ENCODE data around the gene PRICKLE2. TPM values are rescaled to one million over a fixed set of nuclear protein-coding genes. Genes with fewer than 3 reads are reported as not detected.

PRICKLE2 gene
- polyA plus RNA-seq, 3 donors = not detected

DNA sequence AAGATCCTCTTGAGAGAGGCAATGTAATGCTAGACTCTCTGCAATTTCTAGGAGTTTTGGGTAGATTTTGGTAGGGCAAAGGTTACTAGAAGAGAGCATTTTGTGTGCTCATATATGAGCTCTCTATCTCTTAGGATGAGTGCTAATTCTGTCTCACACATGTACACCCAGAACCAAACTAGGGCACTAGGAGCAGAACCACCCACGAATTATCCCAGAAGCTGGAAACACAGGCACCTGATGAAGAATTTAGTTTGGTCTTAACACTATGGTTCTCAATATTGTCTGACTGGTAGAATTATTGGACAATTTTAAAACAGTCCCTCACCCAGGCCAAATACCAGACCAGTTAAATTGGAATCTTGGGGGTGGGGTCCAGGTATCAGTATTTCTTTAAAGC, 94.8 kb downstream of the PRICKLE2 start:
- H3K36me3 ChIP-seq (replicated peaks in 1 of 2; ENCODE audit: control insufficient read depth in 1 of 2, insufficient read depth in 2 of 2, low read length in 2 of 2) = no peaks in the 10 kb centered on the region
- Mint-ChIP-seq H3K9me3 (peaks cover 2 to 12% (median 3%) of the 10 kb centered on the region in 7 donors), H3K27ac (no peak overlapping the region), H3K4me3 (no peak overlapping the region), H3K4me1 (no peaks in the 10 kb centered on the region), H3K36me3 (no peaks in the 10 kb centered on the region), H3K27me3 (ENCODE audit: low read depth in 3 of 3) (peaks cover 0 to 2% (median 2%) of the 10 kb centered on the region in 3 donors)
- no CpG with 5 or more reads among the region's 1 CpG for WGBS (ENCODE audit: insufficient coverage)
- TF ChIP-seq, protein P1, sequence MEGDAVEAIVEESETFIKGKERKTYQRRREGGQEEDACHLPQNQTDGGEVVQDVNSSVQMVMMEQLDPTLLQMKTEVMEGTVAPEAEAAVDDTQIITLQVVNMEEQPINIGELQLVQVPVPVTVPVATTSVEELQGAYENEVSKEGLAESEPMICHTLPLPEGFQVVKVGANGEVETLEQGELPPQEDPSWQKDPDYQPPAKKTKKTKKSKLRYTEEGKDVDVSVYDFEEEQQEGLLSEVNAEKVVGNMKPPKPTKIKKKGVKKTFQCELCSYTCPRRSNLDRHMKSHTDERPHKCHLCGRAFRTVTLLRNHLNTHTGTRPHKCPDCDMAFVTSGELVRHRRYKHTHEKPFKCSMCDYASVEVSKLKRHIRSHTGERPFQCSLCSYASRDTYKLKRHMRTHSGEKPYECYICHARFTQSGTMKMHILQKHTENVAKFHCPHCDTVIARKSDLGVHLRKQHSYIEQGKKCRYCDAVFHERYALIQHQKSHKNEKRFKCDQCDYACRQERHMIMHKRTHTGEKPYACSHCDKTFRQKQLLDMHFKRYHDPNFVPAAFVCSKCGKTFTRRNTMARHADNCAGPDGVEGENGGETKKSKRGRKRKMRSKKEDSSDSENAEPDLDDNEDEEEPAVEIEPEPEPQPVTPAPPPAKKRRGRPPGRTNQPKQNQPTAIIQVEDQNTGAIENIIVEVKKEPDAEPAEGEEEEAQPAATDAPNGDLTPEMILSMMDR (IDR thresholded peaks at IDR 0.05) = no peak
- H3K4me2 ChIP-seq (replicated peaks; ENCODE audit: extremely low read depth, low read length, poor library complexity, severe bottlenecking) = no peak overlapping the region
- H3K79me2 ChIP-seq (ENCODE audit: insufficient read depth, low read length) = no peaks in the 10 kb centered on the region
- H2AFZ ChIP-seq (ENCODE audit: insufficient read depth, low read depth, low read length, poor library complexity, severe bottlenecking) = no peak overlapping the region
- no peak for DNase-seq
- no peak overlapping the region for H3K4me3 ChIP-seq (replicated peaks in 1 of 3; ENCODE audit: low read depth in 2 of 3, low read length in 3 of 3)
- H3K9ac ChIP-seq (ENCODE audit: insufficient read depth, low read length, poor library complexity, severe bottlenecking) = no peak overlapping the region
- peaks cover 0 to 3% of the 10 kb centered on the region in 2 donors for H3K9me3 ChIP-seq (replicated peaks in 1 of 2; ENCODE audit: control insufficient read depth in 1 of 2, insufficient read depth in 1 of 2, low read length in 2 of 2)
- no peak overlapping the region for H3K27ac ChIP-seq (ENCODE audit: low read depth in 1 of 2, low read length in 2 of 2)
- intact Hi-C loops (cut with micrococcal nuclease) = no loop called here
- no peaks in the 10 kb centered on the region for H4K20me1 ChIP-seq (ENCODE audit: insufficient read depth, low read length)
- peaks cover 0 to 2% of the 10 kb centered on the region in 2 donors for H3K27me3 ChIP-seq (ENCODE audit: control insufficient read depth in 2 of 2, insufficient read depth in 2 of 2, low read length in 2 of 2)
- H3K4me1 ChIP-seq (ENCODE audit: control insufficient read depth in 1 of 2, insufficient read depth in 2 of 2, low read length in 2 of 2) = no peaks in the 10 kb centered on the region

DNA sequence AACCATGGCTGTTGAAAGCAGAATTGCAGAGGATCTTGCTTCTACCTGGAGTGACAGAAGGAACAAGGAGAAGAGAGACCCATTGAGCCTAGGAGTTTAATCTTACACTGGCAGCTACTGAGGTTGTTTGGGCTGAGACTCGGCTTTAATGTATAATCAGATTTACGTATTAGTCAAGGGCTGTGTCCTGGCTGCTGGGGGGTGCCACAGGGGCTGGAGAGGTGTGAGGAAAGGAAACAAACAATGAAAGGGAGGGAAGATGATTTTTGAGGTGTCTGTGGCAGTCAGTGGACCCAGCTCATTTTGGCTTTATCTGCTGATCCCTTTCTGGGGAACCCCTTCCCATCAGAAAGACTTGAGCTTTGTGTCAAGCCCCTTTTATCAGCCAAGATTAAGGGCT, 95.7 kb downstream of the PRICKLE2 start:
- DNase-seq = no peak
- no peaks in the 10 kb centered on the region for H3K4me1 ChIP-seq (ENCODE audit: control insufficient read depth in 1 of 2, insufficient read depth in 2 of 2, low read length in 2 of 2)
- no peaks in the 10 kb centered on the region for H3K4me1 Mint-ChIP-seq
- no peak overlapping the region for H3K27ac Mint-ChIP-seq
- H3K79me2 ChIP-seq (ENCODE audit: insufficient read depth, low read length) = no peaks in the 10 kb centered on the region
- intact Hi-C loops (cut with micrococcal nuclease) = no loop called here
- TF ChIP-seq, protein P1 (IDR thresholded peaks at IDR 0.05) = no peak
- H4K20me1 ChIP-seq (ENCODE audit: insufficient read depth, low read length) = no peaks in the 10 kb centered on the region
- no peak overlapping the region for H3K4me3 Mint-ChIP-seq
- no peak overlapping the region for H3K9ac ChIP-seq (ENCODE audit: insufficient read depth, low read length, poor library complexity, severe bottlenecking)
- H3K36me3 Mint-ChIP-seq = no peaks in the 10 kb centered on the region
- no peak overlapping the region for H3K27ac ChIP-seq (ENCODE audit: low read depth in 1 of 2, low read length in 2 of 2)
- H3K27me3 Mint-ChIP-seq (ENCODE audit: low read depth in 3 of 3) = peaks cover 0 to 2% (median 2%) of the 10 kb centered on the region in 3 donors
- H3K4me2 ChIP-seq (replicated peaks; ENCODE audit: extremely low read depth, low read length, poor library complexity, severe bottlenecking) = no peak overlapping the region
- peaks cover 0 to 3% of the 10 kb centered on the region in 2 donors for H3K9me3 ChIP-seq (replicated peaks in 1 of 2; ENCODE audit: control insufficient read depth in 1 of 2, insufficient read depth in 1 of 2, low read length in 2 of 2)
- H2AFZ ChIP-seq (ENCODE audit: insufficient read depth, low read depth, low read length, poor library complexity, severe bottlenecking) = no peak overlapping the region
- 80% methylated on average over 2 of the region's 2 CpGs for WGBS (ENCODE audit: insufficient coverage)
- peaks cover 0 to 2% of the 10 kb centered on the region in 2 donors for H3K27me3 ChIP-seq (ENCODE audit: control insufficient read depth in 2 of 2, insufficient read depth in 2 of 2, low read length in 2 of 2)
- no peak overlapping the region for H3K4me3 ChIP-seq (replicated peaks in 1 of 3; ENCODE audit: low read depth in 2 of 3, low read length in 3 of 3)
- no peaks in the 10 kb centered on the region for H3K36me3 ChIP-seq (replicated peaks in 1 of 2; ENCODE audit: control insufficient read depth in 1 of 2, insufficient read depth in 2 of 2, low read length in 2 of 2)
- peaks cover 2 to 9% (median 3%) of the 10 kb centered on the region in 7 donors for H3K9me3 Mint-ChIP-seq

Measured in CD14-positive monocyte (primary cell).